Central memory CD8-positive, alpha-beta T cell (primary cell): Measurements from ENCODE around the gene TTC21A.

Experiments
- ATAC-seq: fragments of 150-1000 bp; cut with Tn5 transposase; replicated peaks from 2 replicates; pipeline ENCODE4 v1.10.0; 2022; ENCODE audit warnings: mild to moderate bottlenecking, moderate FRiP score, moderate number of reproducible peaks; ENCODE audit not compliant: poor library complexity, severe bottlenecking; ENCODE audit errors: extremely low read depth
- DNase-seq, 2 donors: peaks; one replicate each; pipeline ENCODE4 v3.0.0; 2021; ENCODE audit warnings: low spot score in 2 of 2
- H3K27ac Mint-ChIP-seq: one replicate; pipeline ENCODE4 v1.8.0; 2022; ENCODE audit warnings: low read depth, mild to moderate bottlenecking, moderate library complexity, mixed read lengths
- H3K27me3 Mint-ChIP-seq: one replicate; pipeline ENCODE4 v1.8.0; 2022; ENCODE audit warnings: mixed read lengths
- H3K36me3 Mint-ChIP-seq: one replicate; pipeline ENCODE4 v1.8.0; 2022; ENCODE audit warnings: mild to moderate bottlenecking, moderate library complexity, mixed read lengths; ENCODE audit not compliant: insufficient read depth
- H3K4me1 Mint-ChIP-seq: one replicate; pipeline ENCODE4 v1.8.0; 2022; ENCODE audit warnings: mixed read lengths
- H3K4me3 Mint-ChIP-seq: one replicate; pipeline ENCODE4 v1.8.0; 2022; ENCODE audit warnings: mild to moderate bottlenecking, moderate library complexity, mixed read lengths
- H3K9me3 Mint-ChIP-seq: one replicate; pipeline ENCODE4 v1.8.0; 2022; ENCODE audit warnings: mixed read lengths

The TTC21A gene

DNA sequence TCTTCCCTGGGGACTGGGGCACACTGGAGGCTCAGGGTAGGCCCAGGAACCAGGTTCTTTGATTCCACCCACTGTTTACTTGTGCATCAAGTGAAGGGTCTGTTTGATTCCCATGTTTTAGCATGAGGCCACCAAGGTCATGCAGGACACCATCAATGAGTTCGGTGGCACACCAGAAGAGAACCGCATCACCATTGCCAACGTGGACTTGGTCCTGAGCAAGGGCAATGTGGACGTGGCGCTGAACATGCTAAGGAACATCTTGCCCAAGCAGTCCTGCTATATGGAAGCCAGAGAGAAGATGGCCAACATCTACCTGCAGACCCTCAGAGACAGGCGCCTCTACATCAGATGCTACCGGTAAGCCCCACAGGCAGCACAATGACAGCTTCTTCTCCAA, 21.5 kb downstream of the TTC21A start:
- Mint-ChIP-seq H3K9me3 (no peaks in the 10 kb centered on the region), H3K27ac (no peak overlapping the region), H3K4me3 (no peak overlapping the region), H3K27me3 (no peaks in the 10 kb centered on the region), H3K4me1 (peaks cover 21% of the 10 kb centered on the region), H3K36me3 (peaks cover 2% of the 10 kb centered on the region)
- no peak for ATAC-seq
- no peak for DNase-seq

DNA sequence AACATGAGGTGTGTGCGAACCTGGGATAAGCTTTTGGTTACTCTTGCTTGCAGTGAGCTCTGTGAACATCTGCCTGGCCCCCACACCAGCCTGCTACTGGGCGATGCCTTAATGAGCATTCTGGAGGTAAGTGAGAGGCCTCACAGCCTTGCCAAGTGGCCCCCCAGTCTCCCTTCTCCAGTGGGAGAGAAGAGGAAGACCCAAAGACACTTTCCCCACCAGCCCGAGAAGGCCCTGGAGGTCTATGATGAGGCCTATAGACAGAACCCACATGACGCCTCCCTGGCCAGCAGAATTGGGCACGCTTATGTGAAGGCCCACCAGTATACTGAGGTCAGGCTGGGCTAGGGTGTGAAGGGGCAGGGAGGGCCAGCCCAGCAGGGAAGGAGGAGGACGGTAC, 22.5 kb downstream of the TTC21A start:
- no peak overlapping the region for H3K27ac Mint-ChIP-seq
- ATAC-seq (no peak), DNase-seq (no peak)
- no peaks in the 10 kb centered on the region for H3K9me3 Mint-ChIP-seq
- H3K36me3 Mint-ChIP-seq = peaks cover 2% of the 10 kb centered on the region
- no peak overlapping the region for H3K4me3 Mint-ChIP-seq
- H3K4me1 Mint-ChIP-seq = peaks cover 21% of the 10 kb centered on the region
- no peaks in the 10 kb centered on the region for H3K27me3 Mint-ChIP-seq

DNA sequence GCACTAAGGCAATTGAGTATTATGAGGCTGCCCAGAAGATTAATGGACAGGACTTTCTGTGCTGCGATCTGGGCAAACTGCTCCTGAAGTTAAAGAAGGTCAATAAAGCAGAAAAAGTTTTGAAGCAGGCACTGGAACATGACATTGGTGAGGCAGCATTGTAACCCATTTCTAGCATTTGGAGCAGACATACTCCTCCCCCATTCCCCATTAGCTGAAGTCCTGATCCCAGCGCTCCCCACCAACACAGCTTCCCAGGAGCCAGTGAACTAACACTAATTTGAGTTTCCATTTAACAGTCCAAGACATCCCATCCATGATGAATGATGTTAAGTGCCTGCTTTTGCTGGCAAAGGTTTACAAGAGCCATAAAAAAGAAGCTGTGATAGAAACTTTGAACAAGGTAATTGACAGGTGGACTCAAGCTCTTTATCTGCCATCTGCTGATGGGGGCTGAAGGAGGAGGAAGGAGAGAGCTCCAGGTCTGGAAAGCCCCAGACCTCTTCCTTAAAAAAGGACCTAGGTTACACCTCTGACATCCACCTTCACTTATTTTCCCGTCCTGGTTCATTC, 23.3 kb downstream of the TTC21A start:
- DNase-seq = no peak
- H3K27ac Mint-ChIP-seq = no peak overlapping the region

DNA sequence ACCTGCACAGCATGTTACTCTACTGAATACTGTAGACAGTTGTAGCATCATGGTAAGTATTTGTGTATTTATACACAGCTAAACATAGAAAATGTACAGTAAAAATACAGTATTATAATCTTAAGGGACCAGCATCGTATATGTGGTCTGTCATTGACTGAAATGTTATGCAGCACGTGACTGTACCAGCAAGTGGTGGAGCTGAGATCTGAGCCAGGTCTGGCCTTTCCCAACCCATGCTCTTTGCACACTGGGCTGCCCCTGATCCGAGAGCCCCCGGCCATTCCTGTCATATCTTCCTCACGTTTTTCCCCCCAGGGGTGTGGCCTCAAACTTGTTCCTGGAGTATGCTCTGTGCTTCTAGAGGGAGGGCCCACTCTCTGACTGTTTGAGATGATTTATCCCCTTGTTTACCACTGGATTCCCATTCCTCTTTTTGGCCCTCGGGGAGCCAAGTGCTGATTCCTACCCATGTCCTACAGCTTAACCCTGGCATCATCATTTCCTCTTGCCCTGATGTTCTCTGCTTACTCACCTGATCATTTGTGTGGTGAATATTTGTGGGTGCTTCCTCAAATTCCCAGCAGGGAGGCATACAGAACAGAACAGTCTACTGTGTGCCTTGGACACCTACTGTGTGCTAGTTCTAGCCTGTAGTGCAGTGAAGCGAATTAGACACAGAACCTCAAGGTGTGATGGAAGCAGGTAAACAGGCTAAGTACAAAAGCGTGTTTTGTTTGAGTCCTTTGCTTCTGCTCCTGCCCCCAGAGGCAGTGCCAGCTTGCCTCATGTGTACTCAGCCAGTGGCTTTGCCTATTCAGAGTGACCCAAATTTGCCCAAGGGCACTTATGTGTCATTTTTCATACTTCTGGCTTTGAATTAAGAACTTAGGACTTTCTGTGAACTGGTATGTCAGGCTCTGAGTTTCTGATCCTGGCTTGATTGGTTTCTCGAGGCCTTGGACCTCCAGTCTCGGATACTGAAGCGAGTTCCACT, 24.9 kb downstream of the TTC21A start:
- DNase-seq (no peak), ATAC-seq (no peak)
- no peak overlapping the region for H3K27ac Mint-ChIP-seq
- H3K4me3 Mint-ChIP-seq = no peak overlapping the region
- H3K36me3 Mint-ChIP-seq = peaks cover 5% of the 10 kb centered on the region
- peaks cover 11% of the 10 kb centered on the region for H3K4me1 Mint-ChIP-seq
- H3K27me3 Mint-ChIP-seq = no peaks in the 10 kb centered on the region
- no peaks in the 10 kb centered on the region for H3K9me3 Mint-ChIP-seq

More for the DNA sequence above, 23.3 kb downstream of the TTC21A start:
- Mint-ChIP-seq H3K4me1 (peaks cover 21% of the 10 kb centered on the region), H3K27me3 (no peaks in the 10 kb centered on the region), H3K4me3 (no peak overlapping the region), H3K36me3 (peaks cover 2% of the 10 kb centered on the region), H3K9me3 (no peaks in the 10 kb centered on the region)
- no peak for ATAC-seq

DNA sequence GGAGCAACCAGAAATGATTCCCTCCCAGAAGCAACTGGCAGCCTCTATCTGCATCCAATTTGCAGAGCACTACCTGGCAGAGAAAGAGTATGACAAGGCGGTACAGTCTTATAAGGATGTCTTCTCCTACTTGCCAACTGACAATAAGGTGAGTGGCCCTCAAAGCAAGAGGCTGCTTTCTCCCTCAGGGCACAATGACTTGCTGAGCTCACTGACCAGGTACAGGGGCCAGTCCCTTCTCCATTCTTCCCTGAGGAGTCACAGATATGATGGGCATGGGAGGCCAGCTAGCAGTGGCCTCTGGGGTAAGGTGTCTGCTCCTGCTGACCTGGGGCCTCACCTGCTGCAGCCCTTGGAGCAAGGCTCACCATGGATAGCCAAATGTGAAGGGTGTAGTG, 25.6 kb downstream of the TTC21A start:
- Mint-ChIP-seq H3K27ac (no peak overlapping the region), H3K9me3 (no peaks in the 10 kb centered on the region), H3K36me3 (peaks cover 11% of the 10 kb centered on the region), H3K4me3 (no peak overlapping the region), H3K27me3 (no peaks in the 10 kb centered on the region), H3K4me1 (peaks cover 4% of the 10 kb centered on the region)
- no peak for DNase-seq
- ATAC-seq = no peak

DNA sequence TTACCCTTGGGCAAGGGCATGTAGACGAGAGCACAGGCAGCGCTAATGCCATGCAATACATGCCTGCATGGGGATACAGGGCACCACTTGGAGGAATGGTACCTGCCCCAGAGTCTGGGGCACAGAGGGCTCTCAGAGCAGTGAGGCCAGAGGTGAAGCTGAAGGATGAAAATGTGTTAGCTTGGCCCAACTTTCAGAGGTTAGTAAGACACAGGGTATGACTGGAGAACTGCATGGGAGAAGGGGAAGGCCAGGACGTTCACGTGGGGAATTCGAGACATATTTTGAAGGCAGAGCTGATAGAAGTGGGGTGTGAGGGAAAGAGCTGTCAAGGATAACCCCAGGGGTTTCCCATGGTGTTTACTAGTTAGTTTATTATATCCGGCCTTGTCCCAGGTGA, 26.3 kb downstream of the TTC21A start:
- H3K27ac Mint-ChIP-seq = no peak overlapping the region
- H3K27me3 Mint-ChIP-seq = no peaks in the 10 kb centered on the region

DNA sequence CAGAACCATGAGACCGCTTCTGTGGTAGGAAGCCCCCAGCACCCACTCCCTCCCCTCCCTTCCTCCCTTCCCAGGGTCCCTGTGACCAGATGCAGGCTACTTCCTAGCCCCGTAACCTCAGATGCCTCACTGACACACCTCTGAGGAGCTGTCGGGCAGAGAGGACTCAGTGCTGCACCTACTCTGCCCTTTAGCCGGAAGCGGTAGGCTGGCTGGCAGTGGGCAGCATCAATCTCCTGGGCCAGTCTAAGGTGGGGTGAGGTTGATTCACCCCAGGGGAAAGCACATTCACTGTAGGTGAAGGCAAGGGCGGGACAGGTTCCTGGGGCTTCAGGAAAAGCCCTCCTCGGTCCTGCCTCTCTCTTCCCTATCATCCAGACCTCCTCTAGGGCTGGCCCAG, 26.8 kb downstream of the TTC21A start:
- Mint-ChIP-seq H3K36me3 (peaks cover 18% of the 10 kb centered on the region), H3K27ac (no peak overlapping the region)
- ATAC-seq = no peak

More for the DNA sequence above, 26.3 kb downstream of the TTC21A start:
- ATAC-seq = no peak
- Mint-ChIP-seq H3K4me1 (no peaks in the 10 kb centered on the region), H3K4me3 (no peak overlapping the region), H3K9me3 (no peaks in the 10 kb centered on the region), H3K36me3 (peaks cover 16% of the 10 kb centered on the region)
- no peak for DNase-seq

DNA sequence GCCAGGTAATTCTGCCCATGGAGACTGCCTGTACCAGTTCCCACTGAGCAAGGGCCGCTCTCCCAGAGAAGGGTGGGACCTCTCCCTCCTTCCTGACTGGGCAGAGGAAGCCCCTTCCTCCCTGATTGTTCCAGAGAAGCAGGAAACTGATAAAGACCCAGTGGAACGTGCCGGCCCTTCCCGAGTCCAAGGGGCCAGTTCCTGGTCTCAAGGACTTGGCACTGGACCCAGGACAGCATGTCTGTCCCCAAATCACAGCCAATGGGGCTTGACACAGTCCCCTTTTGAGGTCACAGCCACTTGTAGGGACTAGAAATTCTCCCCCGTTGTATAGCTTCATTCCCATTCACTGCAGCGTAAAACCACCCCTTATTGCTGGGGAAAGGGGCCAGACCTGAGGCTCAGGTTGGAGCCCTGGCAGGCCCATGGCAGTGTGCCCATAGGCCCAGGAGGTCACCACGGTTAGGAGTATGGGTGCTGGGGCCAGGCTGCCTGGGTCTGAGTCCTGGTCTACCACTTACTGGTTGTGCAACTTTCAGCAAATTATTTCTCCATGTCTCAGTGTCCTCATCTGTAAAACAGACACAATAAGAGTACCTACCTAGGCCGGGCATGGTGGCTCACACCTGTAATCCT, 27.8 kb downstream of the TTC21A start:
- DNase-seq = no peak
- Mint-ChIP-seq H3K27me3 (no peaks in the 10 kb centered on the region), H3K4me3 (no peak overlapping the region), H3K36me3 (peaks cover 25% of the 10 kb centered on the region), H3K27ac (no peak overlapping the region), H3K9me3 (no peaks in the 10 kb centered on the region), H3K4me1 (no peaks in the 10 kb centered on the region)
- ATAC-seq = no peak

More for the DNA sequence above, 26.8 kb downstream of the TTC21A start:
- no peak for DNase-seq
- Mint-ChIP-seq H3K9me3 (no peaks in the 10 kb centered on the region), H3K27me3 (no peaks in the 10 kb centered on the region), H3K4me3 (no peak overlapping the region), H3K4me1 (no peaks in the 10 kb centered on the region)

DNA sequence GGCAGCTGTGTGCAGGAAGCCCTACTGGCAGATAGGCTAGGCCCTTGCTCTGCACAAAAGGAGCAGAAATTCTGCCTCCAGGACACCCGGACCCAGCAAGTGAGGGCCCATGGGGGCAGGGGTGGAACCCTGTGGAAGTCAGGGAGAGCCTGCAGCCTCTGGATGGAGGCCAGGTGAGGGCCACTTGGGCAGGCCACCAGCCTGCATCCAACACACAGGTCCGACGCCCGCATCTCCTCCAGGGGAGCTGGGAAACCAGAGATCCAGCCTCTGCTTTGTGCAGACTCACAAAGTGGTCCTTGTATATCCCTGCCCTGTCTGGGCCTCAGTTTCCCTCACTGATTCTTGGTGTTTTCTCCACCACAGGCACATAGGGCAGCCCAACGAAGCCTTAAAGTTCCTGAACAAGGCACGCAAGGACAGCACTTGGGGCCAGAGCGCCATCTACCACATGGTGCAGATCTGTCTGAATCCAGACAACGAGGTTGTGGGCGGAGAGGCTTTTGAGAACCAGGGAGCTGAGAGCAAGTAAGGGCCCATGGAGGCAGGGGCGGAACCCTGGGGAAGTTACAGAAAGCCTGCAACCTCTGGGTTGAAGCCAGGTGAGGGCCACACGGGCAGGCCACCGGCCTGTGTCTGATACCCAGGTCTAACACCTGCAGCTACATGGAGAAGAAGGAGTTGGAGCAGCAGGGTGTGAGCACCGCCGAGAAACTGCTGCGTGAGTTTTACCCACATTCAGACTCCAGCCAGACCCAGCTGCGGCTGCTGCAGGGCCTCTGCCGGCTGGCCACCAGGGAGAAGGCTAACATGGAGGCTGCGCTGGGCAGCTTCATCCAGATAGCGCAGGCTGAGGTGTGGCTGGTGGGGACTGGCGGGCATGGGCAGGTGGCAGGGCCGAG, 29.3 kb downstream of the TTC21A start:
- H3K4me1 Mint-ChIP-seq = peaks cover 4% of the 10 kb centered on the region
- no peak overlapping the region for H3K4me3 Mint-ChIP-seq
- peaks cover 37% of the 10 kb centered on the region for H3K36me3 Mint-ChIP-seq
- ATAC-seq (no peak), DNase-seq (no peak)
- no peaks in the 10 kb centered on the region for H3K27me3 Mint-ChIP-seq
- peak overlapping the region; percentile 70 for H3K27ac Mint-ChIP-seq
- H3K9me3 Mint-ChIP-seq = no peaks in the 10 kb centered on the region

DNA sequence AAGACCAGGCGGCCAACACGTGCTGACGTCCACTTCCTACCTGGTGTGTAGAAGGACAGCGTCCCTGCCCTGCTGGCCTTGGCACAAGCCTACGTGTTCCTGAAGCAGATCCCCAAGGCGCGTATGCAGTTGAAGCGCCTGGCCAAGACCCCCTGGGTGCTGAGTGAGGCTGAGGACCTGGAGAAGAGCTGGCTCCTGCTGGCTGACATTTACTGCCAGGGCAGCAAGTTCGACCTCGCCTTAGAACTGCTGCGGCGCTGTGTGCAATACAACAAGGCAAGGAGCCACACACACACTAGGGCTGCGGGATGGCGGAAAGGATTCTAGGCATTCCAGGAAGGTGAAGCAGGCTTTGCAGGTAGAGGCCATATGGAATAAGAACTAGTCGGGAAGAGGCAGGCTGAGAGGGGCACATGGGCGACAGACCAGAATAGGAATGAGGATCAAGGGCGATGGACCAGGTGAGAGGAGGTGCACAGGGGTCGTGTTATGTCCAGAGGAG, 30.0 kb downstream of the TTC21A start:
- ATAC-seq = no peak
- no peak for DNase-seq
- no peak overlapping the region for H3K4me3 Mint-ChIP-seq
- H3K27ac Mint-ChIP-seq = peak overlapping the region; percentile 70
- no peaks in the 10 kb centered on the region for H3K9me3 Mint-ChIP-seq
- H3K4me1 Mint-ChIP-seq = peaks cover 7% of the 10 kb centered on the region
- H3K27me3 Mint-ChIP-seq = no peaks in the 10 kb centered on the region
- peaks cover 44% of the 10 kb centered on the region for H3K36me3 Mint-ChIP-seq

DNA sequence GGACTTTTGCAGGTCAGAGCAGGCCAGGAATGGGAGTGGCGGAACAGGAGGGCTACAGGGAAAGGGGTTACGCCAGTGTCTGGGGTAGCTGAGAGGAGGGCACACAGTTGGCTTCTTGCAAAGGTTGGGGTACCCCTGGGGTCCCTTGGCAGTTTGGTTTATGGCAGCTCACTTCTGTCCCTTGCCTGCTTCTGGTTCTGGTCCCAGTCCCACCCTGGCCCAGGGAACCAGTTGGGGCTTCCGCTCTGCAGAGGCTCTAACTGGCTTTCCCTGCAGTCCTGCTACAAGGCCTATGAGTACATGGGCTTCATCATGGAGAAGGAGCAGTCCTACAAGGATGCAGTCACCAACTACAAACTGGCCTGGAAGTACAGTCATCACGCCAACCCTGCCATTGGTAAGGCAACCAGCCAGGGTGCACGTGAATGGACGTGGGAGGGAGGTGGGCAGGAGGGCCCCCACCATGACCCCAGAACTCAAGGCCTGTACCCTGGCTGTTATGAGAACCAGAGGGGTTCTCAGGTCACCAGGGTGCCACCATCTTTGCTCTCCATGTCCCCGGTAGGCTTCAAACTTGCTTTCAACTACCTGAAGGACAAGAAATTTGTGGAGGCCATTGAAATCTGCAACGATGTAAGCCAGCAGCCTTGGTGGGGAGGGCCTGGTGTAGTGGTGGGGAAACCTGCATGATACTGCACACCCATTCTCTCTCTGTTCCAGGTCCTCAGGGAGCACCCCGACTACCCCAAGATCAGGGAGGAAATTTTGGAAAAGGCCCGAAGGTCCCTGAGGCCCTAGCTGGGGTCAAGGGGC, 30.7 kb downstream of the TTC21A start:
- peaks cover 10% of the 10 kb centered on the region for H3K4me1 Mint-ChIP-seq

More for the DNA sequence above, 30.7 kb downstream of the TTC21A start:
- H3K9me3 Mint-ChIP-seq = no peaks in the 10 kb centered on the region
- DNase-seq (no peak), ATAC-seq (no peak)
- peaks cover 50% of the 10 kb centered on the region for H3K36me3 Mint-ChIP-seq
- no peaks in the 10 kb centered on the region for H3K27me3 Mint-ChIP-seq
- no peak overlapping the region for H3K4me3 Mint-ChIP-seq
- peak overlapping the region; percentile 70 for H3K27ac Mint-ChIP-seq
